ENCODE measurements around the gene TBC1D22A. TPM values are rescaled to one million over a fixed set of nuclear protein-coding genes. Genes with fewer than 3 reads are reported as not detected.

The TBC1D22A gene
- total and polyA plus RNA-seq, 2 donors (not counting 3 experiments of a cell fraction or from before 2014, with no cell fraction given): 26.1 to 32.4 TPM

GRCh38 chr22:46835288-46835687 lies 72.8 kb downstream of the TBC1D22A start:
- BruUV-seq (replicated peaks): no TSS peak

More at GRCh38 chr22:46835288-46835687, 72.8 kb downstream of the TBC1D22A start:
- H3K9me3 ChIP-seq (replicated peaks; ENCODE audit: control insufficient read depth, insufficient read depth, low read length): no peaks in the 10 kb centered on the region
- no peak overlapping the region for H3K27ac ChIP-seq (ENCODE audit: insufficient read depth, low read depth, low read length)
- FAIRE-seq (no peak), DNase-seq (ENCODE audit: low read depth, low spot score) (no peak)
- no peaks in the 10 kb centered on the region for H3K27me3 ChIP-seq (ENCODE audit: control insufficient read depth in 2 of 2, insufficient read depth in 2 of 2, low read length in 2 of 2)
- no peaks in the 10 kb centered on the region for H3K9me1 ChIP-seq (replicated peaks; ENCODE audit: control insufficient read depth, extremely low read depth, insufficient read depth, low read length)
- no peaks in the 10 kb centered on the region for H3K36me3 ChIP-seq (ENCODE audit: control insufficient read depth in 2 of 2, extremely low read depth in 1 of 2, insufficient read depth in 2 of 2, low read length in 2 of 2)
- POLR2A ChIA-PET: no interaction called here
- dilution Hi-C loops (cut with MboI; ENCODE audit: extremely low pct_ligation_motif_present, low sequenced_read_pairs): no loop called here
- no peaks in the 10 kb centered on the region for H4K20me1 ChIP-seq (replicated peaks; ENCODE audit: control insufficient read depth, extremely low read depth, insufficient read depth, low read length)
- CTCF ChIA-PET: interaction anchor here (0.9 to 3.1 kb wide), 2 partner anchors 9 kb away, joined by 3 to 34 read pairs; no protein-coding TSS in a partner anchor
- H3K4me1 ChIP-seq (ENCODE audit: control insufficient read depth, extremely low read depth, insufficient read depth, low read length): peaks cover 8% of the 10 kb centered on the region
- H3K9ac ChIP-seq (replicated peaks; ENCODE audit: extremely low read depth, insufficient read depth, low read length): no peak overlapping the region
- H2AFZ ChIP-seq (ENCODE audit: low read depth, low read length): no peak overlapping the region
- TF ChIP-seq CTCF (IDR thresholded peaks at IDR 0.05; ENCODE audit: extremely low read depth in 1 of 2, insufficient read depth in 1 of 2, low read depth in 1 of 2, low read length in 2 of 2) (no peak), JUN (IDR thresholded peaks at IDR 0.05; ENCODE audit: borderline replicate concordance, insufficient read depth, insufficient read length, low read depth) (no peak), MAX (IDR thresholded peaks at IDR 0.05; ENCODE audit: insufficient read depth, insufficient read length) (no peak), MYC (IDR thresholded peaks at IDR 0.05; ENCODE audit: low read depth, low read length) (no peak), POLR2AphosphoS5 (IDR thresholded peaks at IDR 0.05; ENCODE audit: insufficient read depth, low read depth, low read length) (no peak), EZH2 (IDR thresholded peaks at IDR 0.05; ENCODE audit: borderline replicate concordance, low read depth, low read length, severe bottlenecking) (no peak), POLR2A (IDR thresholded peaks at IDR 0.05; ENCODE audit: low read depth, low read length) (no peak), GATA2 (IDR thresholded peaks at IDR 0.05; ENCODE audit: insufficient read depth, insufficient read length, low read depth, low read length) (no peak), FOS (IDR thresholded peaks at IDR 0.05; ENCODE audit: borderline replicate concordance, insufficient read depth, low read length) (no peak)
- no peak overlapping the region for H3K4me2 ChIP-seq (ENCODE audit: insufficient read depth, low read length)
- intact Hi-C loops (cut with micrococcal nuclease): no loop called here
- no peak overlapping the region for H3K4me3 ChIP-seq (replicated peaks in 1 of 3; ENCODE audit: insufficient read depth in 1 of 3, low read depth in 1 of 3, low read length in 3 of 3)
- H3K79me2 ChIP-seq (ENCODE audit: control insufficient read depth, insufficient read depth, low read length): peaks cover 2% of the 10 kb centered on the region
